GM23248 (cell line): ENCODE data around the gene TRRAP.

ENCODE experiments used
- EZH2 ChIP-seq: fragments of 200-600 bp; sonication (generic); IDR thresholded peaks from 2 replicates; pipeline ENCODE4 v1.6.1; 2018; ENCODE audit warnings: antibody characterized with exemption, mild to moderate bottlenecking; ENCODE audit not compliant: insufficient read depth, poor library complexity, severe bottlenecking
- EZH2phosphoT487 ChIP-seq: fragments of 200-600 bp; sonication (generic); IDR thresholded peaks from 2 replicates; pipeline ENCODE4 v1.6.1; 2018; ENCODE audit warnings: antibody characterized with exemption, moderate library complexity, mild to moderate bottlenecking, low read depth; ENCODE audit not compliant: insufficient read depth

DNA sequence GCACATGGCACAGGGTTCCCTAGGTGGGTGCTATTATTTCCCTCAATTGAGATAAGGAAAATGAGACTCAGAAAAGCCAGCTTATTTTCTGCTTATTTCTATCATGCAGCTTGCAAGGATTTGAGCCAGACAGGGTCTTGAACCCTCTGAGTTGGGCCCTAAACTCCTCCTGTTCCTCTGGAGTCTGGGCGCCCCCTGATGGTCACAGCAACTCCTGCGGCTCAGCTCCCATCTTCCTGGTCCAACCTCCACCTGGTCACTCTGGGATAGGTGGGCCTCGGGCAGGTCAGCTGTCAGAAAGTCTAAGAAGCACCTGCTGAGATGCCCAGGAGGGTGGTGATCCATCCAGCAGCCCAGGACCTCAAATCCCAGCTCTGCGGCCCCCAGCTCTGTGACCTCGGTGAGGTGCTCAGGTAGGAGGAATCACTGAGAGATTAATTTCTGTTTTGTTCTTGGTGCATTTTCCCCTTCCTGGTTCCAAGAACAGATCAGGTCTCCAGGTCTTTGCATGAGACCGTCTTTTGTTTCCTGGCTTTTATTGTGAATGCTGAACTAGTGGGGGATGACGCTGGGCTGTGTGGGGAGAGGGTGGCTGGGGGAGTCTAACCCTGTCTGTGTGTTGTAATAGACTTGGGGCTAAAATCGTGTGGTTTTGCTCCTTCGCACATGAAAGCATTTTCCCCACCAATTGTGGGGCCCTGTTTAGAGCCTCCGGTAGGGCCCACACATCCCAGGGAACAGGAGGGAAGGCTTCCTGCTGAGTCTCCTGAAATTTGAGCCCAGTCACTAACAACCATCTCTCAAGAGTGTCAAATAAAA lies 41.3 kb upstream of the TRRAP start:
- TF ChIP-seq EZH2 (no peak), EZH2phosphoT487 (no peak)
